Common myeloid progenitor, CD34-positive (primary cell): ENCODE measurements around the gene ZBTB3.
"Not testable (repeated sequence)": the region's sequence is repeated elsewhere in the genome, so short reads cannot be mapped to it uniquely, and the experiment has no call there.

ENCODE experiments used
- CTCF ChIA-PET: fragments of 350-600 bp; sonication (Branson Sonifier 250); formaldehyde crosslinking; loops from one replicate; lab custom pipeline; 2021; ENCODE audit warnings: antibody characterized with exemption; lab: Charles Lee
- POLR2A ChIA-PET: fragments of 350-600 bp; sonication (Branson Sonifier 250); formaldehyde crosslinking; loops from one replicate; lab custom pipeline; 2021; ENCODE audit warnings: antibody characterized with exemption; lab: Charles Lee
- DNase-seq, 3 donors: peaks; one replicate each; pipeline versions ENCODE4 v3.0.0 to v3.0.0-alpha.2; 2013
- H3K27ac ChIP-seq, 2 experiments: 1 replicate in 1 of 2; 2 replicates in 1 of 2; pipeline ENCODE4 v1.7.0; 2013; ENCODE audit warnings: inconsistent platforms in 2 of 2, low read length in 2 of 2, mild to moderate bottlenecking in 2 of 2, low read depth in 1 of 2, moderate library complexity in 1 of 2; ENCODE audit not compliant: severe bottlenecking in 2 of 2, insufficient read depth in 1 of 2, poor library complexity in 1 of 2
- H3K27me3 ChIP-seq, 5 experiments: replicated peaks in 2 of 5; 1 replicate in 3 of 5; 2 replicates in 2 of 5; pipeline versions ENCODE4 v1.6.1 to v1.7.0; 2013; ENCODE audit warnings: low read length in 4 of 5, mild to moderate bottlenecking in 2 of 5, moderate library complexity in 2 of 5, inconsistent platforms in 1 of 5; ENCODE audit not compliant: insufficient read depth in 5 of 5, control insufficient read depth in 4 of 5
- H3K36me3 ChIP-seq, 4 experiments: 1 replicate in 2 of 4; 2 replicates in 2 of 4; pipeline versions ENCODE4 v1.6.1 to v1.7.0; 2013; ENCODE audit warnings: low read length in 3 of 4, control low read depth in 1 of 4, mild to moderate bottlenecking in 1 of 4; ENCODE audit not compliant: control insufficient read depth in 4 of 4, insufficient read depth in 4 of 4
- H3K4me1 ChIP-seq, 4 experiments: 1 replicate in 3 of 4; 2 replicates in 1 of 4; pipeline versions ENCODE4 v1.6.1 to v1.7.1; 2013; ENCODE audit warnings: low read length in 3 of 4, mild to moderate bottlenecking in 3 of 4, control low read depth in 1 of 4, inconsistent platforms in 1 of 4, moderate library complexity in 1 of 4; ENCODE audit not compliant: control insufficient read depth in 4 of 4, insufficient read depth in 4 of 4; ENCODE audit errors: control extremely low read depth in 1 of 4
- H3K4me3 ChIP-seq, 7 experiments: 1 replicate in 4 of 7; 2 replicates in 3 of 7; pipeline versions ENCODE4 v1.5.1 to v1.7.0; 2013; ENCODE audit warnings: mild to moderate bottlenecking in 7 of 7, low read length in 6 of 7, moderate library complexity in 6 of 7, inconsistent platforms in 2 of 7, low read depth in 2 of 7, control low read depth in 1 of 7; ENCODE audit not compliant: insufficient read depth in 4 of 7, control insufficient read depth in 1 of 7; ENCODE audit errors: extremely low read depth in 1 of 7
- H3K9me3 ChIP-seq, 5 experiments: 1 replicate in 4 of 5; 2 replicates in 1 of 5; pipeline versions ENCODE4 v1.6.1 to v1.7.1; 2013; ENCODE audit warnings: low read length in 4 of 5, mild to moderate bottlenecking in 2 of 5, inconsistent platforms in 1 of 5, low read depth in 1 of 5, moderate library complexity in 1 of 5; ENCODE audit not compliant: control insufficient read depth in 4 of 5, insufficient read depth in 2 of 5; ENCODE audit errors: control extremely low read depth in 1 of 5
- WGBS: methylation state at CpG from one replicate; pipeline ENCODE4 v1.1.5; 2013; ENCODE audit not compliant: insufficient coverage; 5-methylcytosine and 5-hydroxymethylcytosine counted together

The ZBTB3 gene

GRCh38 chr11:62770778-62771143 is 16.8 kb upstream of the ZBTB3 start:
- ChIA-PET CTCF (interaction anchor here (1.1 to 2.2 kb wide), 6 partner anchors 9 to 115 kb away, joined by 3 to 9 read pairs (median 4); partner anchors contain the start of genes POLR2G and TMEM179B), POLR2A (interaction anchor here (0.5 to 1.8 kb wide), 5 partner anchors 9 to 71 kb away, joined by 3 to 6 read pairs (median 4); partner anchors contain the start of genes POLR2G, TMEM179B and ZBTB3)
- Histone ChIP-seq H3K9me3 (no peaks in the 10 kb centered on the region), H3K4me3 (peak overlapping the region; percentile 56 to 85 (median 76)), H3K4me1 (peaks cover 3 to 26% (median 18%) of the 10 kb centered on the region in 4 experiments), H3K27ac (peak overlapping the region; percentile 54 to 82), H3K36me3 (peaks cover 7 to 33% (median 18%) of the 10 kb centered on the region in 4 experiments), H3K27me3 (no peaks in the 10 kb centered on the region)
- DNase-seq, result peak in 1 of 3 donors; percentile 34
- WGBS, result 0% methylated on average over 7 of the region's 18 CpGs

- Histone ChIP-seq H3K4me3 (peak overlapping the region in 5 of 7 experiments; percentile 8 to 93 (median 85)), H3K36me3 (peaks cover 0 to 14% (median 9%) of the 10 kb centered on the region in 4 experiments), H3K4me1 (peaks cover 4 to 15% (median 12%) of the 10 kb centered on the region in 4 experiments)
- H3K9me3 ChIP-seq, H3K27me3 ChIP-seq, H3K27ac ChIP-seq: not testable (repeated sequence)
- WGBS, result 26% methylated on average over 6 of the region's 9 CpGs
- POLR2A ChIA-PET, result interaction anchor here (0.5 to 1.4 kb wide), 6 partner anchors 9 to 194 kb away, joined by 3 to 7 read pairs (median 4); partner anchors contain the start of gene TAF6L
- CTCF ChIA-PET, result interaction anchor here (2.2 kb wide), 1 partner anchor 26 kb away, joined by 11 read pairs; no protein-coding TSS in a partner anchor
- peak in 1 of 3 donors; percentile 18 for DNase-seq
These were observed 6.9 kb upstream of the ZBTB3 start for GRCh38 chr11:62760867-62761227.

- H3K9me3 ChIP-seq, result no peaks in the 10 kb centered on the region
- H3K27me3 ChIP-seq, result no peaks in the 10 kb centered on the region
- ChIA-PET POLR2A (no interaction called here), CTCF (interaction anchor here (0.9 to 1.4 kb wide), 3 partner anchors 9 to 12 kb away, joined by 3 read pairs; no protein-coding TSS in a partner anchor)
- H3K36me3 ChIP-seq, result peaks cover 0 to 5% (median 3%) of the 10 kb centered on the region in 4 experiments
- 92% methylated on average over 5 of the region's 9 CpGs for WGBS
- no peak overlapping the region for H3K27ac ChIP-seq
- no peak for DNase-seq
- H3K4me3 ChIP-seq, result no peak overlapping the region
- H3K4me1 ChIP-seq, result peaks cover 6 to 27% (median 19%) of the 10 kb centered on the region in 4 experiments
These were observed 4.2 kb upstream of the ZBTB3 start for GRCh38 chr11:62757846-62758788.

GRCh38 chr11:62755086-62755615 is 1.2 kb upstream of the ZBTB3 start:
- peaks cover 0 to 15% (median 9%) of the 10 kb centered on the region in 4 experiments for H3K36me3 ChIP-seq
- 94% methylated on average over 5 of the region's 10 CpGs for WGBS
- ChIA-PET POLR2A (no interaction called here), CTCF (interaction anchor here (0.8 to 1.3 kb wide), 2 partner anchors 14 to 17 kb away, joined by 3 to 4 read pairs; no protein-coding TSS in a partner anchor)
- no peaks in the 10 kb centered on the region for H3K27me3 ChIP-seq
- no peak for DNase-seq
- H3K27ac ChIP-seq, result no peak overlapping the region
- no peak overlapping the region for H3K4me3 ChIP-seq
- peaks cover 2 to 18% (median 12%) of the 10 kb centered on the region in 4 experiments for H3K4me1 ChIP-seq
- H3K9me3 ChIP-seq, result no peaks in the 10 kb centered on the region

GRCh38 chr11:62752994-62753735 is 795 bp downstream of the ZBTB3 start:
- Histone ChIP-seq H3K4me3 (peak overlapping the region in 6 of 7 experiments; percentile 80 to 97 (median 94)), H3K4me1 (peaks cover 4 to 21% (median 14%) of the 10 kb centered on the region in 4 experiments), H3K27ac (peak overlapping the region; percentile 90 to 91), H3K9me3 (no peaks in the 10 kb centered on the region), H3K36me3 (peaks cover 0 to 18% (median 9%) of the 10 kb centered on the region in 4 experiments), H3K27me3 (no peaks in the 10 kb centered on the region)
- DNase-seq, result no peak
- 78% methylated on average over 14 of the region's 15 CpGs for WGBS
- CTCF ChIA-PET, result interaction anchor here (0.9 to 2.6 kb wide), 12 partner anchors 9 to 110 kb away, joined by 3 to 11 read pairs (median 5); partner anchors contain the start of gene TMEM179B
- POLR2A ChIA-PET, result interaction anchor here (0.6 to 1.5 kb wide), 15 partner anchors 14 to 102 kb away, joined by 3 to 15 read pairs (median 4); partner anchors contain the start of genes C11orf98, CSKMT, HNRNPUL2 and INTS5

GRCh38 chr11:62752177-62752785 is 1.7 kb downstream of the ZBTB3 start:
- DNase-seq, result no peak
- Histone ChIP-seq H3K4me3 (no peak overlapping the region), H3K9me3 (no peaks in the 10 kb centered on the region), H3K27ac (peak overlapping the region in 1 of 2 experiments; percentile 91), H3K27me3 (no peaks in the 10 kb centered on the region), H3K36me3 (peaks cover 0 to 18% (median 9%) of the 10 kb centered on the region in 4 experiments), H3K4me1 (peaks cover 4 to 22% (median 15%) of the 10 kb centered on the region in 4 experiments)
- POLR2A ChIA-PET, result interaction anchor here (1.0 to 1.2 kb wide), 2 partner anchors 9 to 29 kb away, joined by 4 to 5 read pairs; partner anchors contain the start of gene POLR2G
- CTCF ChIA-PET, result interaction anchor here (0.6 to 2.6 kb wide), 9 partner anchors 9 to 1232 kb away, joined by 3 to 11 read pairs (median 5); partner anchors contain the start of gene POLR2G
- WGBS, result 95% methylated on average over 13 of the region's 14 CpGs
